Fibroblast of skin of left quadriceps (primary cell): ENCODE results near the gene CCDC30.

Experiments used
- DNase-seq, 2 experiments: peaks; one replicate each; pipeline ENCODE4 v3.0.0-alpha.2; 2013; ENCODE audit warnings: low read depth in 2 of 2

The CCDC30 gene

DNA sequence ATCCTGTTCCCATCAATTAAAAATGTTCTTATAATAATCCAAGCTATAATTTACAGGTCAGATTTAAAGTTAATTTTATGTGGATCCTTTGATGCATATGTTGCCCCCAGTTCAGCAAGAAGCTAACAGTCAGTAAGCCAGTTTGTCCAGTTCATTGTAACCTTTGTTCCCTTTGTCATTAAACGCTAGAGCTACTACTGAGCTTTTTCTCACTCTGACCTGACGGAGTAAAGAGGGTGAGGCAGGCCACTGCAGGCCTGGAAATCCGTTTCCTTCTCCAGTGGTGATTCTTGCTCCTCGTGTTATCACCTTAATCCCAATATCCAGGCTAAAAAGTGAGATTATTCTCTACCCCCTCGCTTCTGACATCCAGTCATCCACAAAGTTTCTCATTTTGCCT lies 229.4 kb downstream of the CCDC30 start:
- no peak for DNase-seq

DNA sequence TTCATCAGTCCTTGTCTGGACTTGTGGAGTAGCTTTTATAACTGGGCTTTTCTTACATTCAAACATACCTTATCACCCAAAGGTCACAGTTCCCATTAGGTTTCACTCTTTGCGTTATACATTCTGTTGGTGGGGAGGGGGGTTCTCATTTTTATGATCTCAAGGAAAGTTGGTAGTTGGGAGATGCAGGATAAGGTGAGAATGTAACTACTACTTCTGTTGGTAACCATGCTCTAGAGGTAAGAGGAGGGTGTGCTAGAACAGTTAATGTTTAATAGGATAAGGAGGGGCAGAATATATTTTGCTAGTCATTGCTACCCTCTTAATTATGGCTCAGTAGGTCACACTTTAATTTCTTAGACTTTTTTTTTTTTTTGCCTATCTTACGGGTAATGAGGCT lies 229.8 kb downstream of the CCDC30 start:
- no peak for DNase-seq

DNA sequence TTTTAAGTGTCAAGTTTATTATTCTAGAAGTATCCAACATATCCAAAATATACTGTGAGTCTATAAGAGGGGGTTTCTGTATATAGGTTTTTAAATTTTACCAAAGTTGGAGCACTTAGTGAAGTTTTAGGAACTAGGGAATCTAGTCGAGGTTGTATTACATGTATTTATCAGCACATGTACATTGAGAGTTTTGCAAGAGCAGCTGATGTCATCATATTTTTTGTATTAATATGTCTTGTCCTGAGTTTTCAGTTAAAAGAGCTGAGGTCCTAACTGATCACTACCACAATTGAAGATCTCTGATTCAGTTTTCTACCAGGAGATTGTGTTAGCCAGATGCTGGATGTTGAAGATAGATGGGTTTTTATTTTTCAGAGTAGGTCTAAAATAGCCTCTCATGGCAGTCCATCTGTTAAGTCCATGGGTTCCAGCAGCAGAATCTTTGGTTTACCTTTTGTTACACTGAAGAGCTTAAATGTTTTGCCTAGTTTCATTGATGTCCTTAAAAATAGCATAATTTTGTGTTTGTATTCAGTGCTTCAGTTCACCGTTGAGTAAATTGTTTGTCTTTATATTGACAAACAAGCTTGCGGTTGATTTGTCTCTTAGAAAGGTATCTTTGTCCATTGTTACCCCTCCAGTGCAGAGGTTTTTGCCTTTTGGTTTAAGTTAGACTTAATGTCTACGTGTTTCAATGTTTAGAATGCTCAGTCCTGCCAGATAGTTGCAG lies 235.2 kb downstream of the CCDC30 start:
- DNase-seq = no peak

DNA sequence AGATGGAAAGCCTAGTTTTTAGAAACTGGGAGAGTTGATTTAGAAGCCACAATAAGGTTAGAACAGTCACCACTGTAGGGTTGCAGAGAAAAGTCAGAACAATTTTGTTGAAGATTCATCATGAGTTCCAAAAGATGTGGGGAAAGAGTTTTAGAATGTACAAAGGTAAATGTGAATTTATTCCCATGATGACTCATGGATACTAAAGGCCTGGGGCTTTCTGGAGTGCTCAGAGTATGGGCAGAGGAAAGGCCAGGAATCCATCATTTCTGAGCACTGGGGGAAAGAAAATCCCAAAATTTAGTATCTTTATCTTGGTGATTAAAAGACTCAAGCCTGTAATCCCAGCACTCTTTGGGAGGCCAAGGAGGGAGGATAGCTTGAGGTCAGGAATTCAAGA lies 236.9 kb downstream of the CCDC30 start:
- DNase-seq = no peak

DNA sequence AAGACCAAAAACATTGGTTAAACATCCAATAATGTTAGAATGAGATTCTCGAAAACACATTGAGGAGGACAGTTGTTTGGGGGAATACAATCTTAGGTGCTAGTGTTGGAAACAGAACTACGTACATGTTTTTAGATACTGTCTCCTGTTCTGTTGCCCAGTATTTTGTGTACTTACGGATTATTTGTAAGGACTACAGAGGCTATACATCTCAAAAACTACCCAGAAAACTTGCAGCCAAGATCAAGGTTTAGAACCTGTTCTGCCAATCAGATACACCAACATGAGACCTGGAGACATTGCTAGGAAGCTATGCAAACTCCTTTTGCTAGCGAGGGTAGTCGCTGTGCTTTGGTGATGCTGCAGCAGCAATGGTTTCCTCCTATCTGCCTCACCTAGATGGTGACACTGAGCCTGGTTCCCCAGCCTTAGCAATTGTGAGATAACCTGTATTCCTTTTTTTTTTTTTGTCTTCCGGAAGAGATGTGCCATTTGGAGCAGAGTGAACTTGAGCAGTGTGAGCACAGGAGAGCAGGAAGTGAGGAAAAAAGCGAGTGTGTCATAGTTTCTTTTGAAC lies 240.9 kb downstream of the CCDC30 start:
- no peak for DNase-seq
